GM12878 (cell line): ENCODE results near the gene DNASE2B. TPM values are rescaled to one million over a fixed set of nuclear protein-coding genes. Genes with fewer than 3 reads are reported as not detected.

Source experiments
- ATAC-seq: fragments of 200-7000 bp; cut with Tn5 transposase; 3 replicates; pipeline ENCODE4 v1.9.1; 2020; ENCODE audit warnings: mild to moderate bottlenecking, moderate library complexity
- BruUV-seq: library from RNA; stranded (reverse); fragments of 400-500 nt; replicated peaks from 2 replicates; lab custom pipeline; 2021; lab: Mats Ljungman, UMichigan
- CTCF ChIA-PET: fragments of 300-600 bp; sonication (Branson Sonifier 250); formaldehyde crosslinking; extraction: SDS; loops from one replicate; lab custom pipeline; 2021; ENCODE audit warnings: inconsistent platforms; lab: Yijun Ruan, JAX
- POLR2A ChIA-PET: fragments of 350-600 bp; formaldehyde crosslinking; extraction: SDS; loops from one replicate; lab custom pipeline; 2021; ENCODE audit warnings: inconsistent platforms; lab: Charles Lee
- RAD21 ChIA-PET: fragments of 300-600 bp; sonication (Branson Sonifier 250); formaldehyde crosslinking; loops from one replicate; lab custom pipeline; 2023; ENCODE audit warnings: antibody characterized with exemption; ENCODE audit not compliant: unreplicated experiment; lab: Charles Lee
- SMC1A ChIA-PET: fragments of 300-600 bp; sonication (Branson Sonifier 250); formaldehyde crosslinking; loops from one replicate; lab custom pipeline; 2023; ENCODE audit not compliant: unreplicated experiment, uncharacterized antibody; lab: Charles Lee
- DNase-seq: peaks from one replicate; pipeline ENCODE4 v3.0.0-alpha.2; 2011; ENCODE audit warnings: low read depth, low spot score
- FAIRE-seq: peaks from 3 replicates; lab custom pipeline; 2011; peaks lifted over from hg19 to GRCh38; lab: Jason Lieb, UNC
- H2AFZ ChIP-seq: 2 replicates; pipeline ENCODE4 v1.6.0; 2011; ENCODE audit warnings: low read depth, low read length, control low read depth; ENCODE audit not compliant: control insufficient read depth
- H3K27ac ChIP-seq: 2 replicates; pipeline ENCODE4 v1.5.1; 2011; ENCODE audit warnings: control low read depth; ENCODE audit not compliant: control insufficient read depth, insufficient read depth
- H3K27me3 ChIP-seq, 2 experiments: replicated peaks in 1 of 2; 2 replicates each; pipeline versions ENCODE4 v1.6.0 to v1.6.1; 2011; ENCODE audit warnings: low read length in 1 of 2; ENCODE audit not compliant: control insufficient read depth in 2 of 2, insufficient read depth in 2 of 2
- H3K36me3 ChIP-seq, 2 experiments: 2 replicates each; pipeline ENCODE4 v1.5.1; 2011; ENCODE audit warnings: low read length in 1 of 2; ENCODE audit not compliant: control insufficient read depth in 2 of 2, insufficient read depth in 2 of 2
- H3K4me1 ChIP-seq: 2 replicates; pipeline ENCODE4 v1.6.1; 2011; ENCODE audit warnings: mild to moderate bottlenecking, low read length, moderate library complexity, mixed read lengths; ENCODE audit not compliant: control insufficient read depth, insufficient read depth
- H3K4me2 ChIP-seq: 2 replicates; pipeline ENCODE4 v1.6.0; 2011; ENCODE audit warnings: control low read depth; ENCODE audit not compliant: control insufficient read depth, insufficient read depth
- H3K4me3 ChIP-seq: fragments of 200-600 bp; sonication (generic); 2 replicates; pipeline ENCODE4 v1.5.1; 2016
- H3K79me2 ChIP-seq: 2 replicates; pipeline ENCODE4 v1.6.0; 2011; ENCODE audit warnings: low read length; ENCODE audit not compliant: control insufficient read depth, insufficient read depth
- H3K9ac ChIP-seq: 2 replicates; pipeline ENCODE4 v1.8.0; 2011; ENCODE audit warnings: low read length, control low read depth, mixed read lengths; ENCODE audit not compliant: control insufficient read depth, insufficient read depth
- H3K9me3 ChIP-seq: replicated peaks from 3 replicates; pipeline ENCODE4 v1.5.1; 2011; ENCODE audit warnings: mild to moderate bottlenecking, low read length; ENCODE audit not compliant: control insufficient read depth, insufficient read depth
- H4K20me1 ChIP-seq: 2 replicates; pipeline ENCODE4 v1.6.0; 2011; ENCODE audit not compliant: control insufficient read depth, insufficient read depth
- ATF7 ChIP-seq: fragments of 450-650 bp; IDR thresholded peaks from 2 replicates; pipeline ENCODE4 v1.6.1; 2016; ENCODE audit warnings: low read depth, mild to moderate bottlenecking
- EP300 ChIP-seq, 2 experiments: fragments of 150-350 bp in 1 of 2; IDR thresholded peaks; 2 replicates each; pipeline ENCODE4 v1.6.1; 2011 to 2012; ENCODE audit warnings: low read depth in 2 of 2, low read length in 2 of 2, borderline replicate concordance in 1 of 2, improper control_type of control experiment in 1 of 2, inconsistent platforms in 1 of 2; ENCODE audit not compliant: control insufficient read depth in 1 of 2
- HDGF ChIP-seq: fragments of 450-650 bp; IDR thresholded peaks from 2 replicates; pipeline ENCODE4 v1.6.1; 2016; ENCODE audit warnings: antibody characterized with exemption
- IRF4 ChIP-seq: IDR thresholded peaks from 2 replicates; pipeline ENCODE4 v1.6.1; 2011; ENCODE audit warnings: low read depth, low read length
- MXI1 ChIP-seq: fragments of 150-350 bp; IDR thresholded peaks from 2 replicates; pipeline ENCODE4 v1.6.1; 2011; ENCODE audit warnings: low read depth, mild to moderate bottlenecking, inconsistent platforms, low read length, improper control_type of control experiment
- POU2F2 ChIP-seq: IDR thresholded peaks from 3 replicates; pipeline ENCODE4 v1.6.1; 2011; ENCODE audit warnings: low read depth, mild to moderate bottlenecking, low read length, borderline replicate concordance
- RAD51 ChIP-seq: fragments of 450-650 bp; IDR thresholded peaks from 2 replicates; pipeline ENCODE4 v1.6.1; 2016; ENCODE audit warnings: moderate library complexity, mild to moderate bottlenecking, inconsistent platforms
- SP1 ChIP-seq: IDR thresholded peaks from one replicate; pipeline ENCODE4 v1.6.1; 2011; ENCODE audit warnings: low read depth, low read length
- YBX1 ChIP-seq: fragments of 450-650 bp; IDR thresholded peaks from 2 replicates; pipeline ENCODE4 v1.6.1; 2016; ENCODE audit warnings: antibody characterized with exemption
- ZNF217 ChIP-seq: fragments of 450-650 bp; IDR thresholded peaks from 2 replicates; pipeline ENCODE4 v1.6.1; 2017; ENCODE audit warnings: antibody characterized with exemption, mild to moderate bottlenecking
- ZNF274 ChIP-seq: IDR thresholded peaks from one replicate; pipeline ENCODE4 v1.8.0; 2011; ENCODE audit not compliant: insufficient read length, insufficient read depth
- ZNF622 ChIP-seq: fragments of 450-650 bp; IDR thresholded peaks from 2 replicates; pipeline ENCODE4 v1.6.1; 2017; ENCODE audit warnings: mild to moderate bottlenecking, inconsistent platforms
- WGBS: methylation state at CpG from one replicate; pipeline ENCODE4 v1.1.6; 2016; ENCODE audit warnings: low lambda C conversion rate; ENCODE audit not compliant: insufficient replicate concordance, insufficient coverage; ENCODE audit errors: missing lambda C conversion rate; 5-methylcytosine and 5-hydroxymethylcytosine counted together
- in situ Hi-C: fragments of 300-500 bp; cut with MboI; formaldehyde crosslinking; loops from 9 replicates; pipeline ENCODE4 v1.14.3; 2018; ENCODE audit warnings: mixed read lengths
- intact Hi-C: fragments of 100-400 bp; cut with micrococcal nuclease; formaldehyde crosslinking; loops from one replicate; pipeline ENCODE4 v1.14.2; 2022; ENCODE audit not compliant: unreplicated experiment
- polyA plus RNA-seq, 11 experiments: library from polyadenylated mRNA; depleted of rRNA in 4 of 11; unstranded in 6 of 11; stranded (reverse) in 5 of 11; fragments of >200 nt; fragmentation: Nextera tagmentation in 4 of 11; fragmentation: Illumina TruSeq in 1 of 11; extraction: Ambion mirVana in 4 of 11; extraction: Trizol in 1 of 11; gene quantifications; 1 replicate in 1 of 11; 2 replicates in 10 of 11; pipeline versions ENCODE4 v1.2.1 to v1.2.3, GENCODE V29; 2011 to 2016; ENCODE audit warnings: inconsistent platforms in 2 of 11, missing spikeins in 2 of 11, low read depth in 1 of 11
- total RNA-seq, 4 experiments: library from RNA; depleted of rRNA in 3 of 4; stranded (reverse); fragments of >200 nt in 3 of 4; fragmentation: Illumina TruSeq in 1 of 4; extraction: Trizol in 1 of 4; gene quantifications; 2 replicates each; pipeline versions ENCODE4 v1.2.1 to v1.2.3, GENCODE V29; 2013 to 2021
- TF ChIP-seq, protein P1 (sequence below): fragments of 450-650 bp; formaldehyde crosslinking; IDR thresholded peaks from 2 replicates; pipeline ENCODE4 v1.5.0; 2022; ENCODE audit warnings: mild to moderate bottlenecking, missing genetic modification characterization
- TF ChIP-seq, protein P2 (sequence below): fragments of 450-650 bp; IDR thresholded peaks from 2 replicates; pipeline ENCODE4 v1.6.1; 2017; ENCODE audit warnings: low read depth, mild to moderate bottlenecking, moderate library complexity
- TF ChIP-seq, protein P3 (sequence below): fragments of 450-650 bp; IDR thresholded peaks from 2 replicates; pipeline ENCODE4 v1.6.1; 2016; ENCODE audit warnings: mild to moderate bottlenecking
- TF ChIP-seq, protein P4 (sequence below): IDR thresholded peaks from 2 replicates; pipeline ENCODE4 v1.6.1; 2011; ENCODE audit warnings: borderline replicate concordance, low read depth, mild to moderate bottlenecking, moderate library complexity, mixed read lengths, low read length; ENCODE audit not compliant: insufficient read depth; ENCODE audit errors: extremely low read length

The DNASE2B gene
- total and polyA plus RNA-seq, 10 of the 15 experiments (the other 5 are each of a cell fraction or from before 2014, with no cell fraction given) = not detected

DNA sequence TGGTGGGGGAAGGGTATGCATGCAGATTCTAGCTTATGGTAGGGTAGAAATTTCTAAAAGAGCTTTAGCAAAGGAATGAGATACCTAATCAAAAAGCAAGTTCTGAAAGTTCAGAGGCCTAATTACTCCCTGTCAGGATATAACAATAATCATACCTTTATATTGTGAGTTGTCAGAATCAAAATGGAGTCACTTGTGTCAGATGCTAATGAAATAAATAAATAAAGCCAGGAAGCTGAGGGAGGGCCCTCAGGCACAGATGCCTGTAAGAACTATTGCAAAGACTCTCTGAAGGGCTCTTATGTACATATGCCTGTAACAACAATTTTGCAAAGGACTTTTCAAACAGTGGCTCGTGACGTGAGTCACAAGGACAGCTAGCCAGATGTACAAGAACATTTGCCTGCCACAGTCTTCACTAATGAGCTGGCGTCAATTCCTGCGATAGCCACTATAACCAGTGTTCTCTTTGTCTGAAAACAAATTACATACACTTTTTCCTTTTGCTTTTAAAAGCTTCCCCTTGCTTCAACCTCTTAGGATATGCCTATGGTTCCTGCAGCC, 27.4 kb upstream of the DNASE2B start (continued):
- TF ChIP-seq, protein P1, sequence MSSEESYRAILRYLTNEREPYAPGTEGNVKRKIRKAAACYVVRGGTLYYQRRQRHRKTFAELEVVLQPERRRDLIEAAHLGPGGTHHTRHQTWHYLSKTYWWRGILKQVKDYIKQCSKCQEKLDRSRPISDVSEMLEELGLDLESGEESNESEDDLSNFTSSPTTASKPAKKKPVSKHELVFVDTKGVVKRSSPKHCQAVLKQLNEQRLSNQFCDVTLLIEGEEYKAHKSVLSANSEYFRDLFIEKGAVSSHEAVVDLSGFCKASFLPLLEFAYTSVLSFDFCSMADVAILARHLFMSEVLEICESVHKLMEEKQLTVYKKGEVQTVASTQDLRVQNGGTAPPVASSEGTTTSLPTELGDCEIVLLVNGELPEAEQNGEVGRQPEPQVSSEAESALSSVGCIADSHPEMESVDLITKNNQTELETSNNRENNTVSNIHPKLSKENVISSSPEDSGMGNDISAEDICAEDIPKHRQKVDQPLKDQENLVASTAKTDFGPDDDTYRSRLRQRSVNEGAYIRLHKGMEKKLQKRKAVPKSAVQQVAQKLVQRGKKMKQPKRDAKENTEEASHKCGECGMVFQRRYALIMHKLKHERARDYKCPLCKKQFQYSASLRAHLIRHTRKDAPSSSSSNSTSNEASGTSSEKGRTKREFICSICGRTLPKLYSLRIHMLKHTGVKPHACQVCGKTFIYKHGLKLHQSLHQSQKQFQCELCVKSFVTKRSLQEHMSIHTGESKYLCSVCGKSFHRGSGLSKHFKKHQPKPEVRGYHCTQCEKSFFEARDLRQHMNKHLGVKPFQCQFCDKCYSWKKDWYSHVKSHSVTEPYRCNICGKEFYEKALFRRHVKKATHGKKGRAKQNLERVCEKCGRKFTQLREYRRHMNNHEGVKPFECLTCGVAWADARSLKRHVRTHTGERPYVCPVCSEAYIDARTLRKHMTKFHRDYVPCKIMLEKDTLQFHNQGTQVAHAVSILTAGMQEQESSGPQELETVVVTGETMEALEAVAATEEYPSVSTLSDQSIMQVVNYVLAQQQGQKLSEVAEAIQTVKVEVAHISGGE (CRISPR knock-in tag) = no peak
- no peak for TF ChIP-seq MXI1
- no peak for TF ChIP-seq POU2F2
- TF ChIP-seq HDGF = no peak
- no peak for TF ChIP-seq SP1
- TF ChIP-seq ZNF274 = no peak
- TF ChIP-seq IRF4 = no peak
- no peak for TF ChIP-seq ZNF622
- TF ChIP-seq ZNF217 = no peak

DNA sequence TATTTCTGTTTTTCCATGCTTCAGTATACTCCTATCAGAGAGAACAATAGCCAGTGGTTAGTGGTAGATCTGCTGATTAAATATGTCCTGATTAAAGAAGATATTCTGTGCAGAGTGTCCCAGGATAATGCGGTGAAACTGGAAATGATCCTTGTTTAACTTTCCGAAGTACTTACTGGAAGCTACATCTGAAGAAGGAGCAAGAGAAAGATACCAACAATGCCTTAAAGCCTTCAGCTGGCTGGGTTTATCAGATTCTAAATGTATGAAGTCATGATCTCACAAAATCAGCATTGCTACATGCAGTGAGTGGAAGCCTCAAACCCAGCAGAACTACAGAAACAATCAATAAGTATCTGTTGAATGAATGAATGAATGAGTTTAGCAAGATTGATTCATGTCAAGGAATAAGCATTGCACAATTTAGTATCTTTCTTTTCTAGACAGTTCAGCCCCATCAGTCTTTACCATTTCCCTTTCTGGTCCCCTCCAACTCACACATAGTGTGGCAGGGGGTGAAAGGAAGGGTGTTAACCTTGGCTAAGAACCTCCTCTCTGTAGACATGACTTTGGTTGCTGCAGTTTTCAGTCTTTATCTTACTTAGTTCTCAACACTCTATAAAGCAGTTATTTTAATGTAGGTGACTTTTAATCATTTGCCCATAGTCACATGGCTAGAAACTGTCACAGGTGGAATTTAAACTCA, 24.7 kb upstream of the DNASE2B start:
- H4K20me1 ChIP-seq = no peaks in the 10 kb centered on the region
- no peaks in the 10 kb centered on the region for H3K9me3 ChIP-seq
- H3K4me3 ChIP-seq = no peak overlapping the region
- no peak overlapping the region for H3K4me2 ChIP-seq
- ATAC-seq (no peak), DNase-seq (no peak), FAIRE-seq (no peak)
- 24% methylated on average over 2 of the region's 2 CpGs for WGBS
- no peaks in the 10 kb centered on the region for H3K4me1 ChIP-seq
- no peaks in the 10 kb centered on the region for H3K36me3 ChIP-seq
- no peak overlapping the region for H3K27ac ChIP-seq
- POLR2A ChIA-PET = no interaction called here
- H3K27me3 ChIP-seq = no peaks in the 10 kb centered on the region
- BruUV-seq = no TSS peak
- SMC1A ChIA-PET = interaction anchor here (1.3 kb wide), 1 partner anchor 17 kb away, joined by 3 read pairs; no protein-coding TSS in a partner anchor
- in situ Hi-C loops = no loop called here
- intact Hi-C loops = no loop called here
- CTCF ChIA-PET = no interaction called here
- H3K79me2 ChIP-seq = no peaks in the 10 kb centered on the region
- no peak overlapping the region for H3K9ac ChIP-seq
- H2AFZ ChIP-seq = no peak overlapping the region
- RAD21 ChIA-PET = no interaction called here
- TF ChIP-seq YBX1 = no peak
- TF ChIP-seq, protein P2, sequence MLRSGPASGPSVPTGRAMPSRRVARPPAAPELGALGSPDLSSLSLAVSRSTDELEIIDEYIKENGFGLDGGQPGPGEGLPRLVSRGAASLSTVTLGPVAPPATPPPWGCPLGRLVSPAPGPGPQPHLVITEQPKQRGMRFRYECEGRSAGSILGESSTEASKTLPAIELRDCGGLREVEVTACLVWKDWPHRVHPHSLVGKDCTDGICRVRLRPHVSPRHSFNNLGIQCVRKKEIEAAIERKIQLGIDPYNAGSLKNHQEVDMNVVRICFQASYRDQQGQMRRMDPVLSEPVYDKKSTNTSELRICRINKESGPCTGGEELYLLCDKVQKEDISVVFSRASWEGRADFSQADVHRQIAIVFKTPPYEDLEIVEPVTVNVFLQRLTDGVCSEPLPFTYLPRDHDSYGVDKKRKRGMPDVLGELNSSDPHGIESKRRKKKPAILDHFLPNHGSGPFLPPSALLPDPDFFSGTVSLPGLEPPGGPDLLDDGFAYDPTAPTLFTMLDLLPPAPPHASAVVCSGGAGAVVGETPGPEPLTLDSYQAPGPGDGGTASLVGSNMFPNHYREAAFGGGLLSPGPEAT = no peak
- no peak for TF ChIP-seq ATF7
- no peak for TF ChIP-seq RAD51
- TF ChIP-seq, protein P3, sequence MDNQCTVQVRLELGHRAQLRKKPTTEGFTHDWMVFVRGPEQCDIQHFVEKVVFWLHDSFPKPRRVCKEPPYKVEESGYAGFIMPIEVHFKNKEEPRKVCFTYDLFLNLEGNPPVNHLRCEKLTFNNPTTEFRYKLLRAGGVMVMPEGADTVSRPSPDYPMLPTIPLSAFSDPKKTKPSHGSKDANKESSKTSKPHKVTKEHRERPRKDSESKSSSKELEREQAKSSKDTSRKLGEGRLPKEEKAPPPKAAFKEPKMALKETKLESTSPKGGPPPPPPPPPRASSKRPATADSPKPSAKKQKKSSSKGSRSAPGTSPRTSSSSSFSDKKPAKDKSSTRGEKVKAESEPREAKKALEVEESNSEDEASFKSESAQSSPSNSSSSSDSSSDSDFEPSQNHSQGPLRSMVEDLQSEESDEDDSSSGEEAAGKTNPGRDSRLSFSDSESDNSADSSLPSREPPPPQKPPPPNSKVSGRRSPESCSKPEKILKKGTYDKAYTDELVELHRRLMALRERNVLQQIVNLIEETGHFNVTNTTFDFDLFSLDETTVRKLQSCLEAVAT = no peak
- TF ChIP-seq, protein P4, sequence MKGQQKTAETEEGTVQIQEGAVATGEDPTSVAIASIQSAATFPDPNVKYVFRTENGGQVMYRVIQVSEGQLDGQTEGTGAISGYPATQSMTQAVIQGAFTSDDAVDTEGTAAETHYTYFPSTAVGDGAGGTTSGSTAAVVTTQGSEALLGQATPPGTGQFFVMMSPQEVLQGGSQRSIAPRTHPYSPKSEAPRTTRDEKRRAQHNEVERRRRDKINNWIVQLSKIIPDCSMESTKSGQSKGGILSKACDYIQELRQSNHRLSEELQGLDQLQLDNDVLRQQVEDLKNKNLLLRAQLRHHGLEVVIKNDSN = no peak
- TF ChIP-seq EP300 (IDR thresholded peaks at IDR 0.05; ENCODE audit: borderline replicate concordance in 1 of 2, control insufficient read depth in 1 of 2, low read depth in 2 of 2, low read length in 2 of 2) = no peak
